ENCODE measurements around the gene IFT122.

- TF ChIP-seq POLR2AphosphoS5 (IDR thresholded peaks at IDR 0.05; ENCODE audit: insufficient read depth, low read depth, low read length) (no peak), POLR2A (IDR thresholded peaks at IDR 0.05; ENCODE audit: low read depth, low read length) (no peak)
Measured at GRCh38 chr3:129504471-129505100, 64.6 kb downstream of the IFT122 start.

Measured in endothelial cell of umbilical vein (primary cell).